GM12878 (cell line): ENCODE results near the gene MUC12. TPM values are rescaled to one million over a fixed set of nuclear protein-coding genes. Genes with fewer than 3 reads are reported as not detected.

Experiments used
- ATAC-seq: fragments of 200-7000 bp; cut with Tn5 transposase; 3 replicates; pipeline ENCODE4 v1.9.1; 2020; ENCODE audit warnings: mild to moderate bottlenecking, moderate library complexity
- BruUV-seq: library from RNA; stranded (reverse); fragments of 400-500 nt; replicated peaks from 2 replicates; lab custom pipeline; 2021; lab: Mats Ljungman, UMichigan
- CTCF ChIA-PET: fragments of 300-600 bp; sonication (Branson Sonifier 250); formaldehyde crosslinking; extraction: SDS; loops from one replicate; lab custom pipeline; 2021; ENCODE audit warnings: inconsistent platforms; lab: Yijun Ruan, JAX
- POLR2A ChIA-PET: fragments of 350-600 bp; formaldehyde crosslinking; extraction: SDS; loops from one replicate; lab custom pipeline; 2021; ENCODE audit warnings: inconsistent platforms; lab: Charles Lee
- RAD21 ChIA-PET: fragments of 300-600 bp; sonication (Branson Sonifier 250); formaldehyde crosslinking; loops from one replicate; lab custom pipeline; 2023; ENCODE audit warnings: antibody characterized with exemption; ENCODE audit not compliant: unreplicated experiment; lab: Charles Lee
- SMC1A ChIA-PET: fragments of 300-600 bp; sonication (Branson Sonifier 250); formaldehyde crosslinking; loops from one replicate; lab custom pipeline; 2023; ENCODE audit not compliant: unreplicated experiment, uncharacterized antibody; lab: Charles Lee
- DNase-seq: peaks from one replicate; pipeline ENCODE4 v3.0.0-alpha.2; 2011; ENCODE audit warnings: low read depth, low spot score
- FAIRE-seq: peaks from 3 replicates; lab custom pipeline; 2011; peaks lifted over from hg19 to GRCh38; lab: Jason Lieb, UNC
- H2AFZ ChIP-seq: 2 replicates; pipeline ENCODE4 v1.6.0; 2011; ENCODE audit warnings: low read depth, low read length, control low read depth; ENCODE audit not compliant: control insufficient read depth
- H3K27ac ChIP-seq: 2 replicates; pipeline ENCODE4 v1.5.1; 2011; ENCODE audit warnings: control low read depth; ENCODE audit not compliant: control insufficient read depth, insufficient read depth
- H3K27me3 ChIP-seq, 2 experiments: replicated peaks in 1 of 2; 2 replicates each; pipeline versions ENCODE4 v1.6.0 to v1.6.1; 2011; ENCODE audit warnings: low read length in 1 of 2; ENCODE audit not compliant: control insufficient read depth in 2 of 2, insufficient read depth in 2 of 2
- H3K36me3 ChIP-seq, 2 experiments: 2 replicates each; pipeline ENCODE4 v1.5.1; 2011; ENCODE audit warnings: low read length in 1 of 2; ENCODE audit not compliant: control insufficient read depth in 2 of 2, insufficient read depth in 2 of 2
- H3K4me1 ChIP-seq: 2 replicates; pipeline ENCODE4 v1.6.1; 2011; ENCODE audit warnings: mild to moderate bottlenecking, low read length, moderate library complexity, mixed read lengths; ENCODE audit not compliant: control insufficient read depth, insufficient read depth
- H3K4me2 ChIP-seq: 2 replicates; pipeline ENCODE4 v1.6.0; 2011; ENCODE audit warnings: control low read depth; ENCODE audit not compliant: control insufficient read depth, insufficient read depth
- H3K4me3 ChIP-seq: fragments of 200-600 bp; sonication (generic); 2 replicates; pipeline ENCODE4 v1.5.1; 2016
- H3K79me2 ChIP-seq: 2 replicates; pipeline ENCODE4 v1.6.0; 2011; ENCODE audit warnings: low read length; ENCODE audit not compliant: control insufficient read depth, insufficient read depth
- H3K9ac ChIP-seq: 2 replicates; pipeline ENCODE4 v1.8.0; 2011; ENCODE audit warnings: low read length, control low read depth, mixed read lengths; ENCODE audit not compliant: control insufficient read depth, insufficient read depth
- H3K9me3 ChIP-seq: replicated peaks from 3 replicates; pipeline ENCODE4 v1.5.1; 2011; ENCODE audit warnings: mild to moderate bottlenecking, low read length; ENCODE audit not compliant: control insufficient read depth, insufficient read depth
- H4K20me1 ChIP-seq: 2 replicates; pipeline ENCODE4 v1.6.0; 2011; ENCODE audit not compliant: control insufficient read depth, insufficient read depth
- CHD2 ChIP-seq: IDR thresholded peaks from 2 replicates; pipeline ENCODE4 v1.6.1; 2011; ENCODE audit warnings: low read depth, low read length, improper control_type of control experiment, borderline replicate concordance
- CHD4 ChIP-seq: fragments of 200-600 bp; sonication (generic); IDR thresholded peaks from 2 replicates; pipeline ENCODE4 v1.6.1; 2016; ENCODE audit warnings: mild to moderate bottlenecking
- HDGF ChIP-seq: fragments of 450-650 bp; IDR thresholded peaks from 2 replicates; pipeline ENCODE4 v1.6.1; 2016; ENCODE audit warnings: antibody characterized with exemption
- KAT2A ChIP-seq: conservative IDR thresholded peaks from 2 replicates; pipeline ENCODE4 v1.6.1; 2011; ENCODE audit warnings: low read depth, low read length; ENCODE audit not compliant: control insufficient read depth
- KLF5 ChIP-seq: fragments of 450-650 bp; IDR thresholded peaks from 2 replicates; pipeline ENCODE4 v1.6.1; 2014; ENCODE audit warnings: mild to moderate bottlenecking; ENCODE audit not compliant: partially characterized antibody
- MXI1 ChIP-seq: fragments of 150-350 bp; IDR thresholded peaks from 2 replicates; pipeline ENCODE4 v1.6.1; 2011; ENCODE audit warnings: low read depth, mild to moderate bottlenecking, inconsistent platforms, low read length, improper control_type of control experiment
- NBN ChIP-seq: fragments of 450-650 bp; IDR thresholded peaks from 2 replicates; pipeline ENCODE4 v1.6.1; 2016
- NFIC ChIP-seq: IDR thresholded peaks from 2 replicates; pipeline ENCODE4 v1.6.1; 2012; ENCODE audit warnings: low read depth, mild to moderate bottlenecking, inconsistent platforms, low read length, moderate library complexity
- NFYB ChIP-seq: IDR thresholded peaks from 2 replicates; pipeline ENCODE4 v1.6.1; 2011; ENCODE audit warnings: low read depth, mild to moderate bottlenecking, low read length, improper control_type of control experiment, moderate library complexity; ENCODE audit not compliant: insufficient read depth
- NR2C1 ChIP-seq: fragments of 450-650 bp; IDR thresholded peaks from 2 replicates; pipeline ENCODE4 v1.6.1; 2017; ENCODE audit warnings: antibody characterized with exemption, mild to moderate bottlenecking, moderate library complexity
- STAT1 ChIP-seq: fragments of 450-650 bp; conservative IDR thresholded peaks from 2 replicates; pipeline ENCODE4 v1.6.1; 2014; ENCODE audit warnings: antibody characterized with exemption, mild to moderate bottlenecking
- ZNF217 ChIP-seq: fragments of 450-650 bp; IDR thresholded peaks from 2 replicates; pipeline ENCODE4 v1.6.1; 2017; ENCODE audit warnings: antibody characterized with exemption, mild to moderate bottlenecking
- WGBS: methylation state at CpG from one replicate; pipeline ENCODE4 v1.1.6; 2016; ENCODE audit warnings: low lambda C conversion rate; ENCODE audit not compliant: insufficient replicate concordance, insufficient coverage; ENCODE audit errors: missing lambda C conversion rate; 5-methylcytosine and 5-hydroxymethylcytosine counted together
- in situ Hi-C: fragments of 300-500 bp; cut with MboI; formaldehyde crosslinking; loops from 9 replicates; pipeline ENCODE4 v1.14.3; 2018; ENCODE audit warnings: mixed read lengths
- intact Hi-C: fragments of 100-400 bp; cut with micrococcal nuclease; formaldehyde crosslinking; loops from one replicate; pipeline ENCODE4 v1.14.2; 2022; ENCODE audit not compliant: unreplicated experiment
- polyA plus RNA-seq, 11 experiments: library from polyadenylated mRNA; depleted of rRNA in 4 of 11; unstranded in 6 of 11; stranded (reverse) in 5 of 11; fragments of >200 nt; fragmentation: Nextera tagmentation in 4 of 11; fragmentation: Illumina TruSeq in 1 of 11; extraction: Ambion mirVana in 4 of 11; extraction: Trizol in 1 of 11; gene quantifications; 1 replicate in 1 of 11; 2 replicates in 10 of 11; pipeline versions ENCODE4 v1.2.1 to v1.2.3, GENCODE V29; 2011 to 2016; ENCODE audit warnings: inconsistent platforms in 2 of 11, missing spikeins in 2 of 11, low read depth in 1 of 11
- total RNA-seq, 4 experiments: library from RNA; depleted of rRNA in 3 of 4; stranded (reverse); fragments of >200 nt in 3 of 4; fragmentation: Illumina TruSeq in 1 of 4; extraction: Trizol in 1 of 4; gene quantifications; 2 replicates each; pipeline versions ENCODE4 v1.2.1 to v1.2.3, GENCODE V29; 2013 to 2021
- TF ChIP-seq, protein P1 (sequence below): fragments of 450-650 bp; IDR thresholded peaks from 2 replicates; pipeline ENCODE4 v1.6.1; 2017; ENCODE audit warnings: borderline replicate concordance
- TF ChIP-seq, protein P2 (sequence below): fragments of 450-650 bp; formaldehyde crosslinking; IDR thresholded peaks from 2 replicates; pipeline ENCODE4 v1.5.0; 2022; ENCODE audit warnings: mild to moderate bottlenecking, missing genetic modification characterization
- TF ChIP-seq, protein P3 (sequence below): IDR thresholded peaks from 2 replicates; pipeline ENCODE4 v1.6.1; 2011; ENCODE audit warnings: borderline replicate concordance, low read depth, mild to moderate bottlenecking, moderate library complexity, low read length; ENCODE audit not compliant: insufficient read depth, poor library complexity, severe bottlenecking

MUC12 gene
- total and polyA plus RNA-seq, 10 of the 15 experiments (the other 5 are each of a cell fraction or from before 2014, with no cell fraction given): 1.7 to 4.5 (median 2.6) TPM

GRCh38 chr7:100978300-100978699, 8.9 kb downstream of the MUC12 start:
- POLR2A ChIA-PET: interaction anchor here (0.5 kb wide), 1 partner anchor 165 kb away, joined by 5 read pairs; no protein-coding TSS in a partner anchor
- WGBS: 28% methylated on average over 4 of the region's 4 CpGs
- intact Hi-C loops: no loop called here
- H3K4me2 ChIP-seq: no peak overlapping the region
- DNase-seq (no peak), ATAC-seq (no peak), FAIRE-seq (no peak)
- BruUV-seq: no TSS peak
- H3K4me1 ChIP-seq: no peaks in the 10 kb centered on the region
- CTCF ChIA-PET: no interaction called here
- no peaks in the 10 kb centered on the region for H4K20me1 ChIP-seq
- H3K9me3 ChIP-seq: no peaks in the 10 kb centered on the region
- no peak overlapping the region for H3K4me3 ChIP-seq
- SMC1A ChIA-PET: no interaction called here
- H3K27ac ChIP-seq: no peak overlapping the region
- H3K27me3 ChIP-seq: no peaks in the 10 kb centered on the region
- TF ChIP-seq KLF5: no peak
- no peak for TF ChIP-seq MXI1
- TF ChIP-seq, protein P1, sequence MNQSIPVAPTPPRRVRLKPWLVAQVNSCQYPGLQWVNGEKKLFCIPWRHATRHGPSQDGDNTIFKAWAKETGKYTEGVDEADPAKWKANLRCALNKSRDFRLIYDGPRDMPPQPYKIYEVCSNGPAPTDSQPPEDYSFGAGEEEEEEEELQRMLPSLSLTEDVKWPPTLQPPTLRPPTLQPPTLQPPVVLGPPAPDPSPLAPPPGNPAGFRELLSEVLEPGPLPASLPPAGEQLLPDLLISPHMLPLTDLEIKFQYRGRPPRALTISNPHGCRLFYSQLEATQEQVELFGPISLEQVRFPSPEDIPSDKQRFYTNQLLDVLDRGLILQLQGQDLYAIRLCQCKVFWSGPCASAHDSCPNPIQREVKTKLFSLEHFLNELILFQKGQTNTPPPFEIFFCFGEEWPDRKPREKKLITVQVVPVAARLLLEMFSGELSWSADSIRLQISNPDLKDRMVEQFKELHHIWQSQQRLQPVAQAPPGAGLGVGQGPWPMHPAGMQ: no peak
- TF ChIP-seq NFIC: no peak
- no peak for TF ChIP-seq HDGF
- no peak for TF ChIP-seq NBN
- TF ChIP-seq STAT1: no peak
- no peak for TF ChIP-seq CHD2
- TF ChIP-seq NR2C1: no peak
- TF ChIP-seq, protein P2, sequence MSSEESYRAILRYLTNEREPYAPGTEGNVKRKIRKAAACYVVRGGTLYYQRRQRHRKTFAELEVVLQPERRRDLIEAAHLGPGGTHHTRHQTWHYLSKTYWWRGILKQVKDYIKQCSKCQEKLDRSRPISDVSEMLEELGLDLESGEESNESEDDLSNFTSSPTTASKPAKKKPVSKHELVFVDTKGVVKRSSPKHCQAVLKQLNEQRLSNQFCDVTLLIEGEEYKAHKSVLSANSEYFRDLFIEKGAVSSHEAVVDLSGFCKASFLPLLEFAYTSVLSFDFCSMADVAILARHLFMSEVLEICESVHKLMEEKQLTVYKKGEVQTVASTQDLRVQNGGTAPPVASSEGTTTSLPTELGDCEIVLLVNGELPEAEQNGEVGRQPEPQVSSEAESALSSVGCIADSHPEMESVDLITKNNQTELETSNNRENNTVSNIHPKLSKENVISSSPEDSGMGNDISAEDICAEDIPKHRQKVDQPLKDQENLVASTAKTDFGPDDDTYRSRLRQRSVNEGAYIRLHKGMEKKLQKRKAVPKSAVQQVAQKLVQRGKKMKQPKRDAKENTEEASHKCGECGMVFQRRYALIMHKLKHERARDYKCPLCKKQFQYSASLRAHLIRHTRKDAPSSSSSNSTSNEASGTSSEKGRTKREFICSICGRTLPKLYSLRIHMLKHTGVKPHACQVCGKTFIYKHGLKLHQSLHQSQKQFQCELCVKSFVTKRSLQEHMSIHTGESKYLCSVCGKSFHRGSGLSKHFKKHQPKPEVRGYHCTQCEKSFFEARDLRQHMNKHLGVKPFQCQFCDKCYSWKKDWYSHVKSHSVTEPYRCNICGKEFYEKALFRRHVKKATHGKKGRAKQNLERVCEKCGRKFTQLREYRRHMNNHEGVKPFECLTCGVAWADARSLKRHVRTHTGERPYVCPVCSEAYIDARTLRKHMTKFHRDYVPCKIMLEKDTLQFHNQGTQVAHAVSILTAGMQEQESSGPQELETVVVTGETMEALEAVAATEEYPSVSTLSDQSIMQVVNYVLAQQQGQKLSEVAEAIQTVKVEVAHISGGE (CRISPR knock-in tag): no peak
- no peak for TF ChIP-seq CHD4
- no peak for TF ChIP-seq NFYB
- TF ChIP-seq KAT2A: no peak
- TF ChIP-seq ZNF217: no peak
- TF ChIP-seq, protein P3, sequence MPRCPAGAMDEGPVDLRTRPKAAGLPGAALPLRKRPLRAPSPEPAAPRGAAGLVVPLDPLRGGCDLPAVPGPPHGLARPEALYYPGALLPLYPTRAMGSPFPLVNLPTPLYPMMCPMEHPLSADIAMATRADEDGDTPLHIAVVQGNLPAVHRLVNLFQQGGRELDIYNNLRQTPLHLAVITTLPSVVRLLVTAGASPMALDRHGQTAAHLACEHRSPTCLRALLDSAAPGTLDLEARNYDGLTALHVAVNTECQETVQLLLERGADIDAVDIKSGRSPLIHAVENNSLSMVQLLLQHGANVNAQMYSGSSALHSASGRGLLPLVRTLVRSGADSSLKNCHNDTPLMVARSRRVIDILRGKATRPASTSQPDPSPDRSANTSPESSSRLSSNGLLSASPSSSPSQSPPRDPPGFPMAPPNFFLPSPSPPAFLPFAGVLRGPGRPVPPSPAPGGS: no peak
- in situ Hi-C loops: no loop called here
- no peak overlapping the region for H2AFZ ChIP-seq
- H3K9ac ChIP-seq: no peak overlapping the region
- RAD21 ChIA-PET: no interaction called here
- no peaks in the 10 kb centered on the region for H3K79me2 ChIP-seq
- H3K36me3 ChIP-seq: no peaks in the 10 kb centered on the region
